ENCODE measurements around the gene CATSPERD. TPM values are rescaled to one million over a fixed set of nuclear protein-coding genes. Genes with fewer than 3 reads are reported as not detected.
"Not testable (repeated sequence)": the region's sequence is repeated elsewhere in the genome, so short reads cannot be mapped to it uniquely, and the experiment has no call there.

CATSPERD gene
- total RNA-seq, 1 experiment from 2014 or later = not detected

- no peak for DNase-seq (ENCODE audit: low spot score)
These were observed 21.6 kb downstream of the CATSPERD start for GRCh38 chr19:5742051-5742450.

DNA sequence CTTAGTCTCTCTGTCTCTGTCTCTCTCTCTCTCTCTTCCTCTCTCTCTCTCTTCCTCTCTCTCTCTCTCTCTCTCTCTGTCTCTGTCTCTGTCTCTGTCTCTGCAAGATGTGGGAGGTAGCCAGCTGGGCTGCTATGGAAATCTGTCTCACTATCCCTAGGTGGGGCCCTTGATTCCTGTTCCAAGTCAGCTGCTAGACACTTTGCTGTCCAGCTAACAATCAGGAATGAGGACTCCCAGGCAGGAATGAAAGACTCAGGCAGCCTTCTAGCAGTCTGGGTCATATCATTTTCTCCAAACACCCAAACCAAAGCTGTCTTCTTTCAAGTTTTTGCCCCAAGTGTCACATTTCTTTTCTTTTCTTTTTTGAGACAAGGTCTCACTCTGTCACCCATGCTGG, 23.2 kb downstream of the CATSPERD start:
- no peak for DNase-seq (ENCODE audit: low spot score)

DNA sequence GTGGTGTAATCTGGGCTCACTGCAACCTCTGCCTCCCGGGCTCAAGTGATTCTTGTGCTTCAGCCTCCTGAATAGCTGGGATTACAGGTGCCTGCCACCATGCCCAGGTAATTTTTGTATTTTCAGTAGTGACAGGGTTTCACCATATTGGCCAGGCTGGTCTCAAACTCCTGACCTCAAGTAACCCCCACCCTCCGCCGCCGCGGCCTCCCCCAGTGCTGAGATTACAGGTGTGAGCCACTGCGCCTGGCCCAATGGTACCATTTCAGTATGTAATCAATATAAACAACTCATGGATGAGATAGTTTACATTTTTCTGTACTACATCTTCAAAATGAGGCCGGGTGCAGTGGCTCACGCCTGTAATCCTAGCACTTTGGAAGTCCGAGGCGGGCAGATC, 24.6 kb downstream of the CATSPERD start:
- DNase-seq (ENCODE audit: low spot score) = not testable (repeated sequence)

GRCh38 chr19:5748920-5749319, 28.5 kb downstream of the CATSPERD start:
- DNase-seq (ENCODE audit: low spot score) = not testable (repeated sequence)

GRCh38 chr19:5749505-5749904, 29.1 kb downstream of the CATSPERD start:
- DNase-seq (ENCODE audit: low spot score) = no peak

- no peak for DNase-seq (ENCODE audit: low spot score)
These were observed 31.3 kb downstream of the CATSPERD start for GRCh38 chr19:5751709-5752108.

- DNase-seq (ENCODE audit: low spot score) = no peak
These were observed 33.3 kb downstream of the CATSPERD start for GRCh38 chr19:5753743-5754142.

GRCh38 chr19:5762608-5763217, 42.3 kb downstream of the CATSPERD start:
- DNase-seq (ENCODE audit: low spot score) = no peak

- no peak for DNase-seq (ENCODE audit: low spot score)
These were observed 44.8 kb downstream of the CATSPERD start for GRCh38 chr19:5765220-5765619.

GRCh38 chr19:5767949-5768348, 47.5 kb downstream of the CATSPERD start:
- DNase-seq (ENCODE audit: low spot score) = no peak

DNA sequence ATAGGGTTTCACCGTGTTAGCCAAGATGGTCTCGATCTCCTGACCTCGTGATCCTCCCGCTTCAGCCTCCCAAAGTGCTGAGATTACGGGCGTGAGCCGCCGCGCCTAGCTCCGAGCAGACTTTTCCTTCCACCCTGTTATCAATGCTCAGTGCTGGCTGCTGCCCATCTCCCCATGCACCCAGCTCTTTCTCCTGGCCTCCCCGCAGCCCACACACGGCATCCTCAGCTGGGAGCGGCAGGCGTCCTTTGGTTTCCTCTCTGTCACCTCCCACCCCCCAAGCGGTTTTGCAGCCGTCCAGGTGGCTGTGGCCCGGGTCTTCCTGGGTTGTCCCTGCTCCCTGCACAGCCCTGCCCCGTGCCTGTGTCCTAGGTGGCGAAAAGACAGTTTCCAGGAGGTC, 52.0 kb downstream of the CATSPERD start:
- DNase-seq (ENCODE audit: low spot score) = no peak

DNA sequence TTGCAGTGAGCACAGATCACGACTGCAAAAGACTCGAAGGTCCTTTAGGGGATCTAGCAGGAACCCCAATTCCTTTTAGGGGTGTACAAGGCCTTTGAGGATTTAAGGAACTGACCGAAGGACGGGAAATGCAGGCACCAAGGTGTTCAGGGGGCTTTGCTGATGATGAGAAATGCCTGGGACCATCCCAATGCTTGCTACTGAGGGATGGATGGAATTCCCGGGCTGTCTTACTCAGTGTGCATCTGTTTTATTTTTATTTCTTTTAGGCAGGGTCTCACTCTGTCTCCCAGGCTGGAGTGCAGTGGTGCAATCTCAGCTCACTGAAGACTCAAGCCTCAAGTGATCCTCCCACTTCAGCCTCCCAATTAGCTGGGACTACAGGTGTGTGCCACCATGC, 52.8 kb downstream of the CATSPERD start:
- no peak for DNase-seq (ENCODE audit: low spot score)

DNA sequence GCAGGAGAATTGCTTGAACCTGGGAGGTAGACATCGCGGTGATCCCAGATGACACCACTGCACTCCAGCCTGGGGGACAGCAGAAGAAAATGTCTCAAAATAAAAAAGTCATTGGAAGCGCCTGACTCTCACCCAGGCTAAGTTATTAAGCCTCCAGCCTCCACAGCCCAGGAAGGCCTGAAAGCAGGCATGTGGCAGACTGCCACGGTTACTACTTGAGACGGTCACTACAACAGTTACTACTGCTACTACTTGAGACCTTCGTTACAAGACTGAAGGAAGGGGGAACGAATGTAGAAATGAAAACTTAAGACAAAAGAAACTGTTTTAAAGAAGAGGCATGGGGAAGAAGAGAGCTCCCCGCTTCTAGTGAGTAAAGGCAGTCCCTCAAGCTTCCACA, 54.5 kb downstream of the CATSPERD start:
- DNase-seq (ENCODE audit: low spot score) = no peak

GRCh38 chr19:5775668-5776309, 55.4 kb downstream of the CATSPERD start:
- no peak for DNase-seq (ENCODE audit: low spot score)

GRCh38 chr19:5778402-5778801, 58.0 kb downstream of the CATSPERD start:
- DNase-seq (ENCODE audit: low spot score) = no peak

- not testable (repeated sequence) for DNase-seq (ENCODE audit: low spot score)
These were observed 60.5 kb downstream of the CATSPERD start for GRCh38 chr19:5780916-5781315.

DNA sequence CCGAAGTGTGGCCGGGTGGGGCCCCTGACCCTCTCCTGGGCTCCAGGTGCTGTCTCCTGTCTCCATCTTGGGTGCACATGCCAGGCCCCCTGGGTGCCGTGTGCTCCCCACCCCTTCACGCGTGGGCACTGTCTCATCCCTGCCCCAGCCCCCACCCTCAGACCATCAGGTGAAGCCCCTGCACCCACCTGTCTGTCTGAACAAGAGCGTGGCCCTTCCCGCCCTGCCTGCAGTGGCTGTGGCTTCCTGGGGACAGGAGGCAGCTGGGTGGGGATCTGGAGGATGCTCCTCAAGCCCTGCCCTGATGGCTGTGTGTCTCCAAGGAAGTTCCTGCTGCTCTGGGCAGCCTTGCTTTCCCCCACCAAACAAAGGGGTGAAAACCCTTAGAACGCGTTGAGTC, 61.9 kb downstream of the CATSPERD start:
- no peak for DNase-seq (ENCODE audit: low spot score)

- DNase-seq (ENCODE audit: low spot score) = no peak
These were observed 62.8 kb downstream of the CATSPERD start for GRCh38 chr19:5782945-5783919.

- DNase-seq (ENCODE audit: low spot score) = no peak
These were observed 64.2 kb downstream of the CATSPERD start, which contains the start of gene PRR22 for GRCh38 chr19:5784581-5785147. TSS of gene PRR22 (minus strand) at chr19:5784746. CDS start at chr19:5784660, 86 bp downstream.

- DNase-seq (ENCODE audit: low spot score) = no peak
These were observed 65.0 kb downstream of the CATSPERD start for GRCh38 chr19:5785423-5785822.

GRCh38 chr19:5786593-5787408, 66.4 kb downstream of the CATSPERD start:
- no peak for DNase-seq (ENCODE audit: low spot score)
